Chondrocyte (in vitro differentiated cells): ENCODE data around the gene SETBP1. TPM values are rescaled to one million over a fixed set of nuclear protein-coding genes. Genes with fewer than 3 reads are reported as not detected.

Source experiments
- DNase-seq: peaks from one replicate; pipeline ENCODE4 v3.0.0; 2021; ENCODE audit warnings: mixed read lengths, low spot score
- H3K27ac Mint-ChIP-seq: one replicate; pipeline ENCODE4 v1.8.0; 2021; ENCODE audit warnings: mild to moderate bottlenecking, moderate library complexity, mixed read lengths; ENCODE audit not compliant: unreplicated experiment
- H3K27me3 Mint-ChIP-seq: 2 replicates; pipeline ENCODE4 v1.8.0; 2021; ENCODE audit warnings: low read depth, mixed read lengths
- H3K36me3 Mint-ChIP-seq: 2 replicates; pipeline ENCODE4 v1.8.0; 2021; ENCODE audit warnings: low read depth, mixed read lengths
- H3K4me1 Mint-ChIP-seq: 2 replicates; pipeline ENCODE4 v1.8.0; 2021; ENCODE audit warnings: low read depth, mild to moderate bottlenecking, mixed read lengths
- H3K4me3 Mint-ChIP-seq: one replicate; pipeline ENCODE4 v1.8.0; 2021; ENCODE audit warnings: mild to moderate bottlenecking, moderate library complexity, mixed read lengths; ENCODE audit not compliant: unreplicated experiment
- H3K9me3 Mint-ChIP-seq: 2 replicates; pipeline ENCODE4 v1.8.0; 2021; ENCODE audit warnings: low read depth, mixed read lengths
- CTCF ChIP-seq: fragments of 200-600 bp; sonication (generic); IDR thresholded peaks from 2 replicates; pipeline ENCODE4 v1.5.0; 2021; ENCODE audit warnings: antibody characterized with exemption, mild to moderate bottlenecking, moderate library complexity
- total RNA-seq: library from RNA; stranded (reverse); gene quantifications from 3 replicates; pipeline ENCODE4 v1.2.1, GENCODE V29; 2021

The SETBP1 gene
- total RNA-seq, 1 donor from 2014 or later, result 29.3 TPM

- Mint-ChIP-seq H3K9me3 (no peaks in the 10 kb centered on the region), H3K27me3 (no peaks in the 10 kb centered on the region), H3K4me1 (peaks cover 34% of the 10 kb centered on the region), H3K36me3 (peaks cover 5% of the 10 kb centered on the region), H3K27ac (no peak overlapping the region), H3K4me3 (no peak overlapping the region)
- no peak for DNase-seq
- TF ChIP-seq CTCF, result no peak
Observed at GRCh38 chr18:44816477-44816876, 135.8 kb downstream of the SETBP1 start.

DNA sequence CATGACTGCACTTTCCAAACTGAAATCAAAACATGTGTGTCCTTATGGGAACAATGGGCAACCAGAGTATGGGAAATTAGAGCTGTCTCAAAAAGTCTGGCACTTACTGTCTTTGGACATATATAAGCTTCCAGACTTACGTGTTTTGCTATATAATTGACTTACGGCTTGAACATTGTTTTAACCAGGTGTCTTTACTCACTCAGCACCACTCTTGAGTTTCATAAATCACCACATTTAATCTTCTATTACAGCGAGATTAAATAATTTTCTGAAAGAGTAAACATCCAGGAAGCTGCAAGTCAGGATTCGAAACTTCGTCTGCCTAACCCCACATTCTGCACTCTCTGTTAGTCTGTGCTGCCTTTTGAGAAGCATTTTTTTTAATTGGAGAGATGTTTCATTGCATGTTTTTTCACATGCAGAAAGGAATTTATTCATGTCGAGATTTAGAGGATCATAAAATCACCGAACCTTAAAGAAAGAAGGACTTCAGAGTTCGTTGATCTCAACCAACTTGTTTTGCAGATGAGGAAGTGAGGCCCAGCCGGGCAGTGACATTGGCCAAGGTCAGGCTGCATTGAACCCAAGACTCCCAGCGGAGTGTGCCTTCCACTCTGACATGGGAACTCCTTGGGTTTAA is 137.3 kb downstream of the SETBP1 start:
- Mint-ChIP-seq H3K36me3 (peaks cover 5% of the 10 kb centered on the region), H3K4me3 (no peak overlapping the region), H3K4me1 (peaks cover 38% of the 10 kb centered on the region), H3K27me3 (no peaks in the 10 kb centered on the region), H3K9me3 (no peaks in the 10 kb centered on the region), H3K27ac (no peak overlapping the region)
- no peak for DNase-seq
- TF ChIP-seq CTCF, result no peak

DNA sequence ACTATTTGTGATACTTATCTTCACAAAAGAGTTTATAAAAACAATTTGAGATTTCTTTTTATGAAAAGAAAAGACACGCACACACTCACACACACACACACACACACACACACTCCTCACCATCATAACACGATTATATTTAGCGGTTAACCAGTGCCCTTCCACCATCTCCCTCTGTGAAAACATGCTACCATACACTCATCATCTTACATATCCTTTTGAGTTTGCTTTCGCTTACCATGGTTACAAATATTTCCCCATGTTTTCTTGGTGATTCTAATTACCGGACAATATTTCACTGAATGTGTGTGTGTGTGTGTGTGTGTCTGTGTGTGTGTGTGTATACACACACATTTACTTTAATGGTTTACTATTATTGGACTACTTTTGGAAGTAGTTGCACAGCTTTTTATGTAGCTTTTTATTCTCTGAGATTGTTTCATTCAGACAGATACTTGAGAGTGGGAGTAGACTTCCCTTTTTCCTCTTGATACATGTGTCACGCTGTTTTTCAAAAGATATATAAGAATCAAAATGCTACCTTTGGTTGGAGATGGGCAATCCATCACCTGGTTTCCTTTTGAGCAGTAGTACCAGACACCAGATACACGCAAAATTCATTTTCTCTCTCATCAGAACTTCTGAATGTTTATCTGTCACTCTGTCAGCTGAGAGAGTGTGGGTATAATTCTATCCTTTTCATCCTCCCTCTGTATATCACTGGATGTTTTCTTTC is 138.1 kb downstream of the SETBP1 start:
- H3K27ac Mint-ChIP-seq, result peak overlapping the region; percentile 6
- no peaks in the 10 kb centered on the region for H3K9me3 Mint-ChIP-seq
- DNase-seq, result no peak
- no peak for TF ChIP-seq CTCF
- no peak overlapping the region for H3K4me3 Mint-ChIP-seq
- no peaks in the 10 kb centered on the region for H3K27me3 Mint-ChIP-seq
- peaks cover 5% of the 10 kb centered on the region for H3K36me3 Mint-ChIP-seq
- H3K4me1 Mint-ChIP-seq, result peaks cover 47% of the 10 kb centered on the region

- no peak for DNase-seq
- peaks cover 5% of the 10 kb centered on the region for H3K36me3 Mint-ChIP-seq
- no peak overlapping the region for H3K4me3 Mint-ChIP-seq
- no peaks in the 10 kb centered on the region for H3K27me3 Mint-ChIP-seq
- H3K27ac Mint-ChIP-seq, result no peak overlapping the region
- H3K9me3 Mint-ChIP-seq, result no peaks in the 10 kb centered on the region
- no peak for TF ChIP-seq CTCF
- peaks cover 57% of the 10 kb centered on the region for H3K4me1 Mint-ChIP-seq
Observed at GRCh38 chr18:44819944-44820510, 139.3 kb downstream of the SETBP1 start.

DNA sequence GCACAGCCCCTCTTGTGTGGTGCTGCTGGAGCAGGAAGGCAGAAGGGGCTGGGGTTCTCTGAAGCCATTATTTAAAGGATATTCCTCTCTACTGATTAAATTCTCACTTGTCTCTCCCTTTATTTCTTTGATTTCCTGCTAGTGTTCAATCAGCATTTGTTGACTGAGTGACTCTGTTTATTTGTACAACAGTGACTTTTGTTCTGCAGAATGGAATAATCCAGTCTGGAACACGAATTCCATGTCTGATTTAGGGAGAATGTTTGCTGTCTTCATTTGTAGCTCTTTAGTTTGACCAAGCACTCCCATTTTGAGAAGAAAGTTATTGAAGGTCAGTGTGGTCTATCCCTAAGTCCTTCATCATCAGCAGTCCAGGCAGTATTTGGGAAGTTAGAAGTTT is 141.2 kb downstream of the SETBP1 start:
- no peaks in the 10 kb centered on the region for H3K27me3 Mint-ChIP-seq
- peaks cover 72% of the 10 kb centered on the region for H3K4me1 Mint-ChIP-seq

More for the DNA sequence above, 141.2 kb downstream of the SETBP1 start:
- H3K36me3 Mint-ChIP-seq, result peaks cover 5% of the 10 kb centered on the region
- no peak overlapping the region for H3K27ac Mint-ChIP-seq
- H3K9me3 Mint-ChIP-seq, result no peaks in the 10 kb centered on the region
- no peak overlapping the region for H3K4me3 Mint-ChIP-seq
- no peak for DNase-seq
- no peak for TF ChIP-seq CTCF
